ENCODE data around the gene PSMD4.

Gene PSMD4

DNA sequence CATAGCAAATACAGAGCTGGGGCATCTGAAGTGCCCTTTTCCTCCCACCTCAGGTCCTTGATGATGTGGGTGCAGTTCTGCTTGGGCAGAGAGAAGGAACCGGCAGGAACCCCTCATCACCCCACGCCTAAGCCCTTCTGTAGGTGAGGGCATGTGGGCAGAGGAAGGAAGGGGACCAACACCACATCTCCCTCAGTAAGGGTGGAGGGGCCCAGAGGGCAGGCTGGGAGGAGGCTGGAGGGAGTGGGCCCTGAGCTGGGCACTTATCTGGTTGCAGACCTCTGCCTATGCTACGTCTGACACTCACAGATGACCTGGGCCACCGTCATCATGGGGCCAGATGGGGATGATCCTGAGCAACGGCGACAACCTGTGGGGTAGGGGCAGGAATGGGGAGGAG is 38.6 kb downstream of the PSMD4 start:
- DNase-seq (ENCODE audit: extremely low read depth in 1 of 2, low read depth in 1 of 2): no peak

DNA sequence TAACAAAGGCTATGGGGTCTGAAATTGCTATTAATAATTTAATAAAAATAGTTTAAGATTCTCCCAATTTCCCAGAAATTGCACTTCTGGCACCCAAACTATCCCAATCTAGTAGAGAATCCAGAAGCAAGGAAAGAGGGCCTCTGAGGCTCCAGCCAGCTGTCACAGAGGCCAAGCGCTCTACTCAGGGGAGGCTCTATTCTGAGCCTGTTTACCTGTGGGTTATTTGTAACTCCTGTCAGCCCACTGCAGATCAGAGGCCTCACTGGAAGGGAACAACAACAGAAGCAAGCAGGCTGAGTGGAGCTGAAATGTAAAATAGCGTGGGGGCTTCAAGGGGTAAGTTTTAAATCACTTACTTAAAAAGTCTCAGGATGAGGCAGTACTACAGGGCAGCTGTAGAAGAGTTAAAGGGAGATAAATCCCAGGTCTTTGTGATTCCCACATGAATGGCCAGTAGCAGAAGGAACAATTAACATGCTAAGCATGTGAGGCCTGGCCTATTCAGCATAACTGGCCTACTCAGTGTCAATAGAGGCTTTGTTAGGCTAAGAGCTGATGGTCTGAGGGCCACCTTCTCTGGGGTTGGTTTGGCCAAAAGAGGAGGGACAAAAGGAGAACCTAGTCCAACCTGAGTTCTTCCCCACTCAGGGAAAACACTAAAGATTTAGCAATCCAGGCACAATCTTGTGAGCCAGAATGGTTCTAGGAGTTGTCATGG is 40.4 kb downstream of the PSMD4 start:
- DNase-seq (ENCODE audit: extremely low read depth in 1 of 2, low read depth in 1 of 2): no peak

DNA sequence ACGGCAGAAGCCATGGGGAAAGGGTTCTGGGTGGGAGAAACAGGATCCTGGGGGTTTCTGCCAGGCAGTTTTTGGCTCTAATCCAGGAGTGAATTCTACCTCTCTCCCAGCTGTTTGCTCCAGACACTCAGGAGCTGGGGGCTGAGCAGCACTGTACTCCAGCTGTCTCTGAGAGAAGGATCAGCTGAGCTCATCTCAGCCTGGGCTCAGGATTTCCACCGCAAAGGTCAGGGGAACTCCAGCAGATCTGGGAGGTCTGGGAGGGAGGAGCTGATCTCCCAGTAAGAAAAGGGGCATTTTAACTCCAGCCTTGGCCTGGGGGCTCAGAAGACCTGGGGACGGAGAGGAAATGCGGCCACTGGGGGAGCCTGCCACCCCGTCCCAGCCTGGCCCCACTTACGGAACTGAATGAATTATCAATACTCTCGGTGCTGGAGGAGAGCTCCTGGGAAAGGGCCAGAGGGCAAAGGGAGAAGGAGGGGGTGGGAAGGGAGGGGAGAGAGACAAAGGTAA is 55.3 kb downstream of the PSMD4 start:
- no peak for DNase-seq (ENCODE audit: extremely low read depth in 1 of 2, low read depth in 1 of 2)

DNA sequence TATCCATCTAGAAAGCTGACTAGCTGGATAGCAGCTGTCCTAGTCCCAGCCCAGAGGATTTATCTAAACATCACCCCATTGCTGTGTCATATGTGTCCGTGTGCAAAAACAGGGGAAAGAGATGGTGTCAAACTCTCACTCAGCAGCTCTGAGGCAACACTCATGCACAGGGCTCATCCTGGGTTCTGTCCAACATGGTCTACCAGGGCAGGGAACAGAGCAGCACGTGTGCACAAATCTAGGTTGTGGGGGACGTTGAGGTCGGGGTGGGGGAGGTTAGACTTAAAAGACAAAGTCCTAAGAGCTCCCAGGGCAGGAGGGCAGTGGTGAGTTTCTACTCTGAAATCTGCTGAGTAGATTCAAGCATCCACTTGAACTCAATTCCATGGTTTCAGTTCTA is 56.5 kb downstream of the PSMD4 start:
- no peak for DNase-seq (ENCODE audit: extremely low read depth in 1 of 2, low read depth in 1 of 2)

DNA sequence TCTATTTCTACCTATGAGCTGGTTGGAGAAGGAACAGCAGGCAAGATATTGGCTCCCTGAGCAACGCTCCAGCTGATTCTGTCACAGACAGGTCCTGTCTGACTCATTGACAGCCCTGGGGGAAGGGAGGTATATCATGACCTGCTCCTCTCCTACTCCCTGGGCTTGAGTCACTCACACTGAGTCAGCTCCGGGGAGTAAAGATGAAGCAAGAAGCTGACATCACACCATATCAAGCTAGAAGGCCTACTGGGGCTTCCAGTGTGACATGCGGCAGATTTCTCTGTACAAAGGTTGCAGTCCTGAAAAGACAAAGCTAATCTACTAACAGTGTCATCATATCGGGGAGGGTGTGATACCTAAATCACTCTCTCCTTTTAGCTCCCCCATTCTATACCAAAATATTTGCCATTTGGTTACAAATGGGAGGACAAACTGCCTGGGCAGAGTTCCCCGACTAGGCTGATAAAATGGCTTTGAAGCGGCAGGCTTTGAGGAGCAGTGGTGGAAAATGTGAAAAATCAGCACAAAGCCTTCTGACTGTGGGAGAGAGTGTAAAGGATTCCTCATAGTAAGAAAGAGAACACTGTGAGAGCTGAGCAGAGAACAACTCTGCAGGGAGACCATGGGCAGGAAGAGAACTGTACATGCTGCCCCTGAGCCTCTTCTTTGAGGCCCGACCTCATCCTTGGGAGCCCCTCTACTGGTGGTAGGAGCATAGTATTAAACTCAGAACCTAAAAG is 57.2 kb downstream of the PSMD4 start:
- peak; percentile 53 to 91 for DNase-seq (ENCODE audit: extremely low read depth in 1 of 2, low read depth in 1 of 2)

DNA sequence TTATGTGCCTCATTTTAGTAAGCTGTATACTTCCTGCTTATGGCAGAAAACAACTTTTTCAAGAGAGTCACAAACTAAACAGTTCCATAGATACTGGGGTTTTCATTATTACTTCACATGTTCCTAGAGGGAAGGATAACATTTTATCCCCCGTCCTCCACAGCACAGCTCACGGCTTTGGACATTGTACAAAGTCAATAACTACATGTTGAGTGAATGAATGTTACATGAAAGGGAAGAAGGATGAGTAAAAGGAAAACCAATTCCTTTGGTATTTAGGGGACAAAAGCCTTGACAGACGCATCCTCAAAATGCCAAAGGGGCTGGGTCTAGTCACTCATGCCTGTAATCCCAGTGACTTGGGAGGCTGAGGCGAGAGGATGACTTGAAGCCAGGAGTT is 57.9 kb downstream of the PSMD4 start:
- no peak for DNase-seq (ENCODE audit: extremely low read depth in 1 of 2, low read depth in 1 of 2)

DNA sequence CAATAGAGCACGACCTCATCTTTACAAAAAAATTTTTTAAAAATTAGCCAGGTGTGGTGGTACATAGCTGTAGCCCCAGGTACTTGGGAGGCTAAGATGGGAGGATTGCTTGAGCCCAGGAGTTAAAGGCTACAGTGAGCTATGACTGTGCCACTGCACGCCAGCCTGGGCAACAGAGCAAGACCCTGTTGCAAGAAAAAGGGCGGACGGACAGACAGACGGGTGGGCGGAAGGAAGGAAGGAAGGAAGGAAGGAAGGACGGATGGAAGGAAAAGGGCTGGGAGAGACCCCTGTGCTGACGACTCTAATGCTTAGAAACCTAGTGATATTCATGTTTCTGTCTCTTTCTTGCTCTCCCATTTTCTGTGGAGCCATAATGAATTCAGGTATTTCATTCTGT is 58.3 kb downstream of the PSMD4 start:
- no peak for DNase-seq (ENCODE audit: extremely low read depth in 1 of 2, low read depth in 1 of 2)

DNA sequence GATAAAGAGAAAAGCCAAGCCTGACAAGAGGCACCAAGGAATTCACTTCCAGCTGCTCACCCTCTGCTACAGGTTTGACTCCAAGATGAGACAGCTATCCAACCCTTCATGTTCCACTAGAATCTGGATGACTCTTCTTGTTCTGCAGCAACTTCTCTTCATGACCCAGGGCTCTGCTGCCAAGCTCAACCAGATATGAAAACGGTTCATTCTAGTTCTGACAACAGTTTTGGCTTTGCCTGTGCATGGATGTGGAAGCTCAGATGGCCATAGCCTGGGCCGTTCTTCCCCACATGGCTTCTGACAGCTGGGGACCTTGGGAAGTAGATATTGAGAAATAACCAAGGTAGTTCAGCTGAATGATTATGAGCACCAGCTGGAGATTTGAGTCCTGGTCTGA is 59.0 kb downstream of the PSMD4 start:
- no peak for DNase-seq (ENCODE audit: extremely low read depth in 1 of 2, low read depth in 1 of 2)

DNA sequence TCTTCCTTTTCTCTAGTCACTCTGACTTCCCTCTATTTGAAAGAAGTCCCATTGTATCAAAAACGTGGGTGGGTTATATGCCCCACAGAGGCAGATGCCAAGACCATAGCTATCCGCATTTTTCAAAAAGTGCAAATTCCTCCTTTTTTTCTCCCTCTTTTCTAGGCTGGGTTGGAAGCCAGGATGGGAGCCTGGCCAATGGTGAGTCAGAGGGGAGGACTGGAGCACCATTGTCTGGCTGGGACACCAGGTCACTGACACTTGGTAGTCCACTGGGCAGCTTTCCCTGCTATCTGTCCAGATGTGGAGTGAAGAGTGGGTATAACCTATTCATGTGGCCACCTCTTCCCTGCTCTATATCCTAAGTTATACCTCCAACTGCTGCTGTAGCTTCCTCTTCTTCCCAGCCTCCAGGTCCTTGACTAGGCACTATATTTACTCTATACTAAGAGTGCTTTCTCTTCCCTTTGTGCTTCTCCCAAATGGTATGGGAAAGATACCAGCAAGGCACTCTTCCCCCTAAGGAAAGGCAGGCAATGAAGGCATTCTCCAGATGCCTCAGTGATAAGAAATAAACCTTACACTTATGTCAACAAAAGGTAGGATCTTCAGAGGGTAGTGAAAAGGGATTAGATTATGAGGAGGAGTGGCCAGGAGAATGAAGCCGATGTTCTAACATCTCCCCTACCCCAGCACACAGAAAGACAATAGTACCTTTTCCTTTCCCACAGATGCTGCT is 59.8 kb downstream of the PSMD4 start:
- DNase-seq (ENCODE audit: extremely low read depth in 1 of 2, low read depth in 1 of 2): no peak

DNA sequence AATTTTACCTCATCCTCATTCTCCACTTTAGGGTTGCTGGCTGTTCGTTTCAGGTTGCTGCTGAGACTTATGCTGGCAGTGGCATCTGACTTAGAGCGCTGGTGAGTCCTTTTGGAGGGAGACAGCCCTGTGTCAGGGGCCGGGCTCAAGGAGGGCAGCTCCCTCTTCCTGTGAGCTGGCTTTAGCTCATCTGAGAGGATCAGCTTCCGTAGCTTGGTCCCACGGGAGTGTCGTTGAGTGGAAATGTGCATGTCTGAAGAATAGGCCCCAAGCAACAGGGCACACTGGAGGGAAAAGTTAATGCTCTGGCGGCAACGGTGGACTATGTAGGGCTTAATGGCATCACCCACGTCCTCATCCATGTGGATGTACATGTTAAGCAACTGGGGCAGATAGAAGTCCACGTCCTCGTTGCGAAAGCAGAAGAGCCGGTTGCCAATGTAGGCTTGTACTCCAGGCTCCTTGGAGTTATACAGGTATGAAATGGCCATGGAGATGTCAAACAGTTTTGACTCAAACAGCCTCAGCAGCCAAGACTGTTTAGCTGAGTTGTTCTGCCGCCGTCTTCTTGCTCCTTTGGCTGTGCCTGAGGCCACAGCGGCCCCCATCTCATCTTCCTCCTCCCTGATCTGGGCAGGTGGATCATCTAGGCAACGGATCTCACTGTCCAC is 61.2 kb downstream of the PSMD4 start:
- no peak for DNase-seq (ENCODE audit: extremely low read depth in 1 of 2, low read depth in 1 of 2)
